Umbilical cord (tissue), 2 donors: ENCODE measurements around the gene KRTAP4-2. TPM values are rescaled to one million over a fixed set of nuclear protein-coding genes. Genes with fewer than 3 reads are reported as not detected.
A peak's percentile ranks its signal among the peaks of the same experiment; 100 is the strongest.
"Not testable (repeated sequence)": the region's sequence is repeated elsewhere in the genome, so short reads cannot be mapped to it uniquely, and the experiment has no call there.

Experiments used
- DNase-seq: peaks from one replicate; pipeline ENCODE4 v3.0.0-alpha.2; 2015; ENCODE audit warnings: low spot score
- total RNA-seq: library from RNA; depleted of rRNA; stranded (reverse); fragments of >200 nt; gene quantifications from one replicate; pipeline ENCODE4 v1.2.3, GENCODE V29; 2014; ENCODE audit warnings: low replicate concordance; ENCODE audit not compliant: insufficient read depth

KRTAP4-2 gene
- total RNA-seq, 1 donor from 2014 or later, result not detected

- no peak for DNase-seq
Observed at GRCh38 chr17:41163828-41164227, 14.2 kb downstream of the KRTAP4-2 start.

- DNase-seq, result no peak
Observed at GRCh38 chr17:41160648-41161047, 17.4 kb downstream of the KRTAP4-2 start, which contains the start of gene KRTAP4-4. TSS of gene KRTAP4-4 (minus strand) at chr17:41160748. CDS start at chr17:41160691, 57 bp downstream.

GRCh38 chr17:41160190-41160589 is 17.8 kb downstream of the KRTAP4-2 start:
- not testable (repeated sequence) for DNase-seq

GRCh38 chr17:41153856-41154255 is 24.2 kb downstream of the KRTAP4-2 start:
- peak; percentile 38 for DNase-seq

GRCh38 chr17:41151525-41151924 is 26.5 kb downstream of the KRTAP4-2 start:
- DNase-seq, result no peak

GRCh38 chr17:41150026-41150425 is 28.0 kb downstream of the KRTAP4-2 start:
- no peak for DNase-seq

GRCh38 chr17:41149652-41149985 is 28.4 kb downstream of the KRTAP4-2 start, which contains the start of gene KRTAP4-5:
TSS of gene KRTAP4-5 (minus strand) at chr17:41149825. CDS start at chr17:41149767, 58 bp downstream.
- DNase-seq, result no peak

GRCh38 chr17:41148971-41149651 is 28.9 kb downstream of the KRTAP4-2 start:
- not testable (repeated sequence) for DNase-seq

- DNase-seq, result no peak
Observed at GRCh38 chr17:41147531-41148204, 30.4 kb downstream of the KRTAP4-2 start.

GRCh38 chr17:41145261-41145660 is 32.8 kb downstream of the KRTAP4-2 start:
- no peak for DNase-seq

GRCh38 chr17:41144846-41145245 is 33.2 kb downstream of the KRTAP4-2 start:
- no peak for DNase-seq

GRCh38 chr17:41141361-41141760 is 36.7 kb downstream of the KRTAP4-2 start:
- DNase-seq, result no peak

GRCh38 chr17:41140360-41141131 is 37.5 kb downstream of the KRTAP4-2 start, which contains the start of gene KRTAP4-6:
TSS of gene KRTAP4-6 (minus strand) at chr17:41140544. CDS start at chr17:41140487, 57 bp downstream.
- no peak for DNase-seq

- not testable (repeated sequence) for DNase-seq
Observed at GRCh38 chr17:41139865-41140264, 38.2 kb downstream of the KRTAP4-2 start.

- DNase-seq, result no peak
Observed at GRCh38 chr17:41133880-41134735, 43.9 kb downstream of the KRTAP4-2 start.

GRCh38 chr17:41131979-41132378 is 46.0 kb downstream of the KRTAP4-2 start:
- no peak for DNase-seq

Other genes starting within 250 kb of the KRTAP4-2 start
- 24.3 TPM for gene KRT23, start 240.6 kb downstream of the KRTAP4-2 start, total RNA-seq
- 2.4 TPM for gene KRT39, start 211.3 kb downstream of the KRTAP4-2 start, total RNA-seq
- not detected for gene KRT40, start 193.9 kb downstream of the KRTAP4-2 start, total RNA-seq
- gene KRTAP3-3, start 184.1 kb downstream of the KRTAP4-2 start, total RNA-seq, result not detected
- 31.1 TPM for gene KRTAP3-2, start 178.3 kb downstream of the KRTAP4-2 start, total RNA-seq
- not detected for gene KRTAP3-1, start 169.1 kb downstream of the KRTAP4-2 start, total RNA-seq
- not detected for gene KRTAP1-5, start 151.0 kb downstream of the KRTAP4-2 start, total RNA-seq
- not detected for gene KRTAP1-4, start 148.0 kb downstream of the KRTAP4-2 start, total RNA-seq
- gene KRTAP1-3, start 143.3 kb downstream of the KRTAP4-2 start, total RNA-seq, result not detected
- not detected for gene KRTAP1-1, start 136.8 kb downstream of the KRTAP4-2 start, total RNA-seq
- not detected for gene KRTAP2-1, start 130.9 kb downstream of the KRTAP4-2 start, total RNA-seq
- gene KRTAP2-2, start 123.0 kb downstream of the KRTAP4-2 start, total RNA-seq, result 8.4 TPM
- gene KRTAP2-3, start 118.1 kb downstream of the KRTAP4-2 start, total RNA-seq, result 20.5 TPM
- not detected for gene KRTAP2-4, start 112.3 kb downstream of the KRTAP4-2 start, total RNA-seq
- not detected for gene KRTAP4-7, start 94.1 kb downstream of the KRTAP4-2 start, total RNA-seq
- gene KRTAP4-8, start 80.1 kb downstream of the KRTAP4-2 start, total RNA-seq, result not detected
- gene KRTAP4-16, start 76.0 kb downstream of the KRTAP4-2 start, total RNA-seq, result not detected
- not detected for gene KRTAP4-9, start 72.8 kb downstream of the KRTAP4-2 start, total RNA-seq
- gene KRTAP4-11, start 59.8 kb downstream of the KRTAP4-2 start, total RNA-seq, result 3.4 TPM
- gene KRTAP4-12, start 54.0 kb downstream of the KRTAP4-2 start, total RNA-seq, result not detected
- 1.2 TPM for gene KRTAP4-6, start 37.7 kb downstream of the KRTAP4-2 start, total RNA-seq
- gene KRTAP4-5, start 28.4 kb downstream of the KRTAP4-2 start, total RNA-seq, result 5.5 TPM
- 2.6 TPM for gene KRTAP4-4, start 17.5 kb downstream of the KRTAP4-2 start, total RNA-seq
- gene KRTAP4-3, start 10.0 kb downstream of the KRTAP4-2 start, total RNA-seq, result 1.4 TPM
- gene KRTAP4-1, start 6.7 kb upstream of the KRTAP4-2 start, total RNA-seq, result 1.9 TPM
- 1.4 TPM for gene KRTAP9-1, start 11.7 kb upstream of the KRTAP4-2 start, total RNA-seq
- not detected for gene KRTAP9-2, start 48.4 kb upstream of the KRTAP4-2 start, total RNA-seq
- not detected for gene KRTAP9-3, start 54.2 kb upstream of the KRTAP4-2 start, total RNA-seq
- gene KRTAP9-8, start 59.8 kb upstream of the KRTAP4-2 start, total RNA-seq, result not detected
- 1.2 TPM for gene KRTAP9-4, start 71.5 kb upstream of the KRTAP4-2 start, total RNA-seq
- gene KRTAP9-9, start 77.2 kb upstream of the KRTAP4-2 start, total RNA-seq, result not detected
- not detected for gene KRTAP9-6, start 87.2 kb upstream of the KRTAP4-2 start, total RNA-seq
- gene KRTAP9-7, start 97.5 kb upstream of the KRTAP4-2 start, total RNA-seq, result not detected
- gene KRTAP29-1, start 124.6 kb upstream of the KRTAP4-2 start, total RNA-seq, result not detected
- not detected for gene KRTAP16-1, start 131.1 kb upstream of the KRTAP4-2 start, total RNA-seq
- not detected for gene KRTAP17-1, start 137.5 kb upstream of the KRTAP4-2 start, total RNA-seq
- gene KRT33A, start 172.6 kb upstream of the KRTAP4-2 start, total RNA-seq, result 1.4 TPM
- gene KRT33B, start 191.6 kb upstream of the KRTAP4-2 start, total RNA-seq, result not detected
- gene KRT34, start 204.1 kb upstream of the KRTAP4-2 start, total RNA-seq, result not detected
- gene KRT31, start 219.4 kb upstream of the KRTAP4-2 start, total RNA-seq, result not detected
- gene KRT37, start 246.4 kb upstream of the KRTAP4-2 start, total RNA-seq, result not detected